ENCODE measurements around the gene NXN. TPM values are rescaled to one million over a fixed set of nuclear protein-coding genes. Genes with fewer than 3 reads are reported as not detected.

NXN gene
- total RNA-seq, 8 experiments from 2014 or later: 1.0 to 66.4 (median 22.6) TPM

DNA sequence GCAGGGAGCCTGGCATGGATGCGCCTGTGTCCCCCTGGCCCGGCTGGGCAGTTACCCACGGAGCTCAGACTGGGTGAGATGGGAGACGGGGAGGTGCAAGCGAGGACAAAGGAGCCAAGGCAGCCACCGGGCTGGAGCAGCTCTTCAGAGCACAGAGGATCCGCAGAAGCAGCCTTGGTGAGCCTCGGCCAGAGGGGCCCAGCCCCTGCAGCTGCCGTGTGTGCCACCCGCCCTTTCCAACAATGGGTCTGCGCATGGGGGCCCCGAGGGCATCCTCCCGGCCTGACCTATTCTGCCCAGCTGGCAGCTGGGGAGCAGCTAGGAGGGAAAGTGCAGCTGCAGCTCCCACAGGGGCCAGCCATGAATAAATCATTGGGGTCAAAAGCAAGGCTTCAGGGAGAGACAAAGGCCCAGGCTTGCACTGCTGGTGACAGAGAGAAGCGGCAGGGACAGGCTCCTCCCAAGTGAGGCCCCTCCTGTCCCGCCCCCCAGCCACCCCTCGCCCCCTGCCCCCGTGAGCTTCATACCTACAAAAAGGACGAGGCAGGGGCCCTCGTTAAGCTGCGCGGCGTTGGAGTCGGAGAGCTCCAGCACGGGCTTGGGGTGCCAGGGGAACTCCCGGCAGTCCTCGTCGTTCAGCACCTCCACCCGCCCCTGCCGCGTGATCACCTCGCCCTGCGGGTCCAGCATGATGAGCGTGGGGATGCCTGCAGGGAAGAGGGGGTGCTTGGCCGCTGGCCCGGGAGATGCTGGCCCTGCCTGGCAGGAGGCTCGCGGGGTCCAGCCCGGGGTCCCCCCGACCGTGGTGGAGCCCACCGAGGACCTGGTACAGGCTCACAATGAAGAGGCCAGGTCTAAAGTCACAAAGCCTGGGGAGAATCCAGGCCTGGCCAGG lies 174.8 kb downstream of the NXN start:
- peak in 6 of 8 experiments; percentile 41 to 85 (median 82) for ATAC-seq (replicated peaks in 6 of 8)
- WGBS, 10 experiments: 13 to 100% (median 100%) methylated on average over 1 to 3 of the region's 41 CpGs; no CpG with 5 or more reads in 5 of the 10 experiments
- Histone ChIP-seq H3K4me3 (no peak overlapping the region), H3K27ac (peak overlapping the region; percentile 75 to 86), H3K4me1 (replicated peaks in 1 of 2) (peaks cover 29 to 40% of the 10 kb centered on the region in 2 donors)
- in situ Hi-C loops (cut with MboI; ENCODE audit: low pct_unique_long_range_greater_than_20kb in 2 of 9, low sequenced_read_pairs in 9 of 9, unreplicated experiment in 9 of 9): loop anchor here in 1 of 9 experiments (10.0 kb wide), 1 partner anchor 160 kb away; no protein-coding TSS in a partner anchor

DNA sequence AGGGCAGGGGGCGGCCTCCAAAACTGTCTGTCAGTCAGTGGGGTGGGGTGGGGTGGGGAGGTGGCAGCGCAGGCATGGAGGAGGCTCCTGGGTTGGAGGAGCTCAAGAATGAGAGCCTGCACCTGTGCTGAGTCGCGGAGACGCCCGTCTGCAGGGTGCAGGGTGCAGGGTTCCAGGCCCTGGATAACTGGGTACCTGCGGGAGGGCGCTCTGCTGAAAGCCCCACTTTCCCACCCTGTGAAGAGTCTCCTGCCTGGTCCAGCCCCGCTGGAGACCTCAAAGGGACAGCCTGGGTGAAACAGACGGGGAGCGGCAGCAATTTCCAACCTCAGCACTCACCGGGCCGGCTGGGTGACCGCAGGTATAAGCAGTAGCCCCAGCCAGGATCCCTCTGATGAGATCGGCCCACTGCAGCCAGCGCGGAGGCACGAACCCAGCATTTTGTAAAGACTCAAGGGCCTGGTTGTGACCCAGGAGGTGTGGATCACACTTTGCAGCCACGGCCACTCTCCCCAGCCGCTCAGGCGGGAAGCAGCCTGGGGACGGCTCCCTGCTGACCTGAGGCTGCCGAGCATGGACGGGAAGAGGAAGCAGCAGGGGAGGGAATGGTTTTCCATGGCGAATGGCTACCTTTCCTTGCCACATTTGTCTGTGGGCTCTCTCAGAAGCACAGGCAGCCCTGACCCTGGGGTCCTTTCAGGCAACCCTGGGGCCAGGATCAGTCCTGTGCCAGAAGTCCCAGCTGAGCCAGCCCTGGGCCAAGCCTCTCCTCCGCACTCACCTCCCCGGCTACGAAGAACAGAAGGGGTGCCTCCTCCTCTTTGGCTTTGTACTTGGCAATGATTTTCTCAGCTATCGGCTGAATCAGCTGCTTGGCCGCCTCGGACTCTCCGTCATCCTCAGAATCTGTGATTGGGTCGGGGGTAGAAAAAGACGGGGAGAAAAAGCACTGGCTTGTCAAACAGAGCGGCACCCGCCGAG lies 176.4 kb downstream of the NXN start:
- H3K4me3 ChIP-seq: no peak overlapping the region
- 75 to 100% (median 89%) methylated on average over 1 to 8 of the region's 37 CpGs; no CpG with 5 or more reads in 6 of the 10 experiments for WGBS, 10 experiments
- peaks cover 35 to 41% of the 10 kb centered on the region in 2 donors for H3K4me1 ChIP-seq (replicated peaks in 1 of 2)
- ATAC-seq (replicated peaks in 6 of 8): no peak
- H3K27ac ChIP-seq: peak overlapping the region; percentile 53 to 86
- in situ Hi-C loops (cut with MboI; ENCODE audit: low pct_unique_long_range_greater_than_20kb in 2 of 9, low sequenced_read_pairs in 9 of 9, unreplicated experiment in 9 of 9): loop anchor here in 1 of 9 experiments (10.0 kb wide), 1 partner anchor 162 kb away; no protein-coding TSS in a partner anchor

DNA sequence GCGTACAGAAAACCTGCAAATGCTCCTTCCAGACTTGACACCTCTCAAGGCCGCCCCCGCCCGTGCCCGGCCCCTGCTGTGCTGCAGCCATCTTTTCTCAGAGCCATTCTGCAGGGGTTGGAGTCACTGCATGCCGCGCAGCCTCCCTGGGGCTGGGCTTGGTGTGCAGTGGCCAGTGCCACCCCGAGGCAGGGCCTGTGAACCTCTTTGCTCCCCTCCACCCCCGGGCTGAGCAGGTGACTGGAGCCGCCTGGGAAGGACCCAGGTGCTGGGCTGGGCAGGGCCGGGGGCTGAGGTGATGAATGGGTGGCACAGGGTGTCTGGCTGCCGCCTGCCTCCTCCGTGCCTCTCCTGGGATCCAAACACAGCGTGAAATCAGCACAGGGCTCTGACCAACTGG lies 177.1 kb downstream of the NXN start:
- WGBS, 10 experiments: no CpG with 5 or more reads among the region's 14 CpGs
- no peak overlapping the region for H3K27ac ChIP-seq

DNA sequence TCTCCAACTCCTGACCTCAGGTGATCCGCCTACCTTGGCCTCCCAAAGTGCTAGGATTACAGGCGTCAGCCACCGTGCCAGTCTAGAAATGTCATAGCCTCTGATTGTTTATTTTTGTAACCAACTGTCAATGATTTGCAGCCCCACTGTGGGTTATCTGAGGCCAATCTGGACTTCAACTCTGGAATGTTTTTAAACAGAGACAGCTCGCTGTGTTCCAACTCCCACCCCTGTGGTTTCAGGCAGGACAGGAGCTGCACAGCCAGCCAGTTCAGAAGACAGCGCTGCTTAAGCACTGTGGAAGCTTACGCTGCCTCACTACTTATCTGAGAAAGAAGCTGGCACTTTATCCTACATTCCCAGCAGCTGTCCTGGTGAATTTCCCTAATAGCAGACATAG lies 177.9 kb downstream of the NXN start:
- Histone ChIP-seq H3K4me3 (no peak overlapping the region), H3K4me1 (replicated peaks in 1 of 2) (peaks cover 33 to 39% of the 10 kb centered on the region in 2 donors), H3K27ac (no peak overlapping the region)
- no peak for ATAC-seq (replicated peaks in 6 of 8)
- 33 to 100% (median 90%) methylated on average over 1 to 6 of the region's 6 CpGs; no CpG with 5 or more reads in 3 of the 10 experiments for WGBS, 10 experiments
- in situ Hi-C loops (cut with MboI; ENCODE audit: low pct_unique_long_range_greater_than_20kb in 2 of 9, low sequenced_read_pairs in 9 of 9, unreplicated experiment in 9 of 9): loop anchor here in 1 of 9 experiments (10.0 kb wide), 1 partner anchor 163 kb away; no protein-coding TSS in a partner anchor

More for the DNA sequence above, 177.1 kb downstream of the NXN start:
- Histone ChIP-seq H3K4me3 (no peak overlapping the region), H3K4me1 (replicated peaks in 1 of 2) (peaks cover 36 to 43% of the 10 kb centered on the region in 2 donors)
- in situ Hi-C loops (cut with MboI; ENCODE audit: low pct_unique_long_range_greater_than_20kb in 2 of 9, low sequenced_read_pairs in 9 of 9, unreplicated experiment in 9 of 9): loop anchor here in 1 of 9 experiments (10.0 kb wide), 1 partner anchor 162 kb away; no protein-coding TSS in a partner anchor
- no peak for ATAC-seq (replicated peaks in 6 of 8)

DNA sequence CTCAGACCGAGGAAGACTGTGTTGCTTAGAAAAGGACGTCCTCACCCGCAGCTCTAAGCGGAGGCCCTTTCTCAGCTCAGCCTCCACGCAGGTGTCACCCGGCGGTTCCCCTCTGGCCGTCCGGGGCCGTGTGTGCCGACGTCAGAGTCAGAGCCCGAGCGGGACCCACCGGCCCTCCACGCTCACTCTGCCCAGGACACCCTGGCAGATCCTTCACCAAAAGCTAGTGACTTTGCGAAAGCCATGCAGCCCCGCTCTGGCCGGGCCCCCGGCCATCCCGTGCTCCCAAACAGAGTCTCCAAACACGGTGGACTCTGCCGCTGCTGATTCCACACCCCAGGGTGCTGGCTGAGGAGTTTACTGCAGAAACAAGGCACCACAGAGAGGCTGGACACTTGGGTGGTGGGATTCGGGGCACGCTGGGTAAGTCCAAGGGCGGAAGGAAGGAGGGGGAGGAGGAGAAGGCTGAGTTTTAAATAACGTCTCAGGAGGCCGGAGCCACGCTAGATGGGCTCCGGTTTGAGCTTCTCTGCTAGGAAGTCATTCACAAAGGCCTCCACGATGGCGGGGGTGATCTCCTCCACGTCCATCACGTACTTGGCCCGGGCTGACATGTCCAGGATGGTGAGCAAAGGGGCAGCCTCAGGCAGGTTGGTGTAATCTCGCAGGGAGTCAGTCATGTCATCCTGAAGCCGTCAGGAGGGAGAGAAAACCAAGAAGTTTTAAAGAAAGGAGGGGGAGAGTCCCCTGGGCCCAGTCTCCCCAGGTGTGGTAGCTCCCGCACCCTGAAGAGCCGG lies 178.9 kb downstream of the NXN start:
- in situ Hi-C loops (cut with MboI; ENCODE audit: low pct_unique_long_range_greater_than_20kb in 2 of 9, low sequenced_read_pairs in 9 of 9, unreplicated experiment in 9 of 9): loop anchor here in 1 of 9 experiments (10.0 kb wide), 1 partner anchor 164 kb away; no protein-coding TSS in a partner anchor
- ATAC-seq (replicated peaks in 6 of 8): no peak
- no peak overlapping the region for H3K4me3 ChIP-seq
- H3K27ac ChIP-seq: no peak overlapping the region
- H3K4me1 ChIP-seq (replicated peaks in 1 of 2): peaks cover 28 to 31% of the 10 kb centered on the region in 2 donors
- 60 to 100% (median 85%) methylated on average over 1 to 4 of the region's 39 CpGs; no CpG with 5 or more reads in 4 of the 10 experiments for WGBS, 10 experiments

DNA sequence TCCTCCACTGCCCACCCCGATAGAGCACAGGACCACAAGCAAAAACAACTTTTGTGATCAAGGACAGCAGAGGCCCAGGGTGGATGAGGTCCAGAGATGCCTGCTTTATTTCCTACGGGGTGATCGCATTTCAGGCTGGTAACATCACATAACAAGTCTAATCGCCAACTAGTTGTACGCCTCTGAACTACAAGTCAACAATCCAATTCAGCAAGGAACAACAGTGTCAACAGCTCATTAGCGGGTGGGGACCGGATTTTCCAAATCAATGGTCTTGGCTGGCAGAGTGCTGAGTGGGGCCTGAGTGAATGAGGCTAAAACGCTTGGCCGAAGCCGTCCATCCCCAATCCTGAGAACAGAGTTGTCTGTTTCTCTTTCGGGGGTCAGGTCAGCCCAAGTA lies 180.3 kb downstream of the NXN start:
- in situ Hi-C loops (cut with MboI; ENCODE audit: low pct_unique_long_range_greater_than_20kb in 2 of 9, low sequenced_read_pairs in 9 of 9, unreplicated experiment in 9 of 9): loop anchor here in 8 of 9 experiments (10.0 to 25.0 kb wide), 2 partner anchors 186 to 188 kb away; partner anchors contain the start of genes NXN (in 1 of the 8) and TIMM22 (in 1 of the 8)
- Histone ChIP-seq H3K4me3 (no peak overlapping the region), H3K4me1 (replicated peaks in 1 of 2) (peaks cover 25 to 29% of the 10 kb centered on the region in 2 donors), H3K27ac (no peak overlapping the region)
- no peak for ATAC-seq (replicated peaks in 6 of 8)
- WGBS, 10 experiments: 60 to 100% (median 81%) methylated on average over 1 to 10 of the region's 11 CpGs; no CpG with 5 or more reads in 3 of the 10 experiments

DNA sequence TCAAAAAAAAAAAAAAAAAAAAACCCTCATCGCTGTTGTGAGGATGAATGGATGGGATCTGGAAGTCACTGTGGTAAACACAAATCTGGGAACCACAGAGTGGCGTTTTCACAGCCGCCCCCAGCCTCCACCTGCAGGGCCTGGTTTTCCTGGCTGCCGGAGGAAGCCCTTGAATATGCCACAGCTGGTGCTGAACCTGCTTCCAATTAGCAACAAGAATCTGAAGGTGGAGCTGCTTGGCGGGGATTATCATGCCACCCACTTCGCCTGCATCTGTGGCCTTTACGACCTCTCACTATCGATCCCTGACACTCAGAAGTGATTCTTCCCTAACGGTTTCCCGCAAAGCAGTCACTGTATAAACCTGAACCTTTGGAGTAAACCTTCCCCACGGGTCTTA lies 181.3 kb downstream of the NXN start:
- WGBS, 10 experiments: 5 to 100% (median 62%) methylated on average over 1 to 7 of the region's 11 CpGs; no CpG with 5 or more reads in 2 of the 10 experiments
- H3K4me3 ChIP-seq: no peak overlapping the region
- peak overlapping the region; percentile 10 to 47 for H3K27ac ChIP-seq
- ATAC-seq (replicated peaks in 6 of 8): no peak
- in situ Hi-C loops (cut with MboI; ENCODE audit: low pct_unique_long_range_greater_than_20kb in 2 of 9, low sequenced_read_pairs in 9 of 9, unreplicated experiment in 9 of 9): loop anchor here in 8 of 9 experiments (10.0 to 25.0 kb wide), 2 partner anchors 187 to 189 kb away; partner anchors contain the start of genes NXN (in 1 of the 8) and TIMM22 (in 1 of the 8)
- H3K4me1 ChIP-seq (replicated peaks in 1 of 2): peaks cover 16 to 24% of the 10 kb centered on the region in 2 donors

DNA sequence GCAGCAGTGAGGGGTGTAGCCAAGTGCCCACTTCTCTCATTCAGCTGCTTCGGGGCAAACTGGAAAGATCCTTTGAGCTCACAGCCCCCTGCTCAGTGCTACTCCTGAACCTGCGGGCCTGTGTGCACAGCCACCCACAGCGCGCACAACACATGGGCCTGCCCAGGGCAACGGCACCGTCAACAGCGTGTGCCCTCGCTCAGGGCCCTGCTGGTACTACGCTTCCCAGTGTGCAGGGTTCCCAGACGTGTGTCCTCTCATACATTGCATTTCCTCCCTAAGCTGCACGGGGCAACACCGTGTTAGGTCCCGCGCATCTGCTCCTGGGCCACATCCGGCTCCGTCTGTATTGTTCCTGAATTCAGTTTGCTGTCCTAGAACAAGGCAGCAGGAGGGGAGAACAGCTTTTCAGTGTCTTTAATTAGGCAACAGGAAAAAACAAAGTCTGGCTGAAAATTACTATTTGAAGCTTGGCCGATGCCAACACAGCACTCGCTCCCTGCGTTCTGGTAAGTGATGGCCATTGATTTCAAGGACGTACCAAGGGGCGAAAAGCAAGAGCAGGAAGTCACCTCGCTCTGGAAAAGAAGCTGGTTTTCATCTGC lies 182.2 kb downstream of the NXN start:
- in situ Hi-C loops (cut with MboI; ENCODE audit: low pct_unique_long_range_greater_than_20kb in 2 of 9, low sequenced_read_pairs in 9 of 9, unreplicated experiment in 9 of 9): loop anchor here in 8 of 9 experiments (10.0 to 25.0 kb wide), 2 partner anchors 187 to 190 kb away; partner anchors contain the start of genes NXN (in 1 of the 8) and TIMM22 (in 1 of the 8)
- 73 to 100% (median 93%) methylated on average over 1 to 18 of the region's 22 CpGs; no CpG with 5 or more reads in 1 of the 10 experiments for WGBS, 10 experiments

DNA sequence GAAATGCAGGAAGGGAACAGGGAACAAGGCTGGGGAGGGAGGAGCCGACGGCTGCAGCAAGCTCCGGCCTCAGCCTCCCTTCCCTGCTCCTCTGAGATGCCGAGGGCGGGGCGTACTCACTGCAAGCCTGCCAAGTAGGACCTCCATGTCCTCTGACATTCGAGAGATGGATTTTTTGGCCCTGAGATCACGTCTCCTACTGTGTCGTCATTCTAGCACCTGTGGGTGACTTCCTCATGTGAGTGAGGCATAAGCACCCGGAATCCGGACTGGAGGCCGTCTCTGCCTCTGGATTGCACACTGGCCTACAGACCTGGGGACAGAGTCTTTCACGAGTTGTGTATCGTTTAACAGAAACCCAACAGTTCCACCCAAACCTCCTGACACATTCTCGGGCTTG lies 183.0 kb downstream of the NXN start:
- in situ Hi-C loops (cut with MboI; ENCODE audit: low pct_unique_long_range_greater_than_20kb in 2 of 9, low sequenced_read_pairs in 9 of 9, unreplicated experiment in 9 of 9): loop anchor here in 8 of 9 experiments (10.0 to 25.0 kb wide), 2 partner anchors 188 to 191 kb away; partner anchors contain the start of genes NXN (in 1 of the 8) and TIMM22 (in 1 of the 8)
- no peak overlapping the region for H3K27ac ChIP-seq
- no peak for ATAC-seq (replicated peaks in 6 of 8)
- 0 to 100% (median 98%) methylated on average over 1 to 12 of the region's 15 CpGs; no CpG with 5 or more reads in 3 of the 10 experiments for WGBS, 10 experiments
- peaks cover 16 to 20% of the 10 kb centered on the region in 2 donors for H3K4me1 ChIP-seq (replicated peaks in 1 of 2)
- no peak overlapping the region for H3K4me3 ChIP-seq

More for the DNA sequence above, 182.2 kb downstream of the NXN start:
- no peak for ATAC-seq (replicated peaks in 6 of 8)
- peaks cover 16 to 20% of the 10 kb centered on the region in 2 donors for H3K4me1 ChIP-seq (replicated peaks in 1 of 2)
- no peak overlapping the region for H3K27ac ChIP-seq
- no peak overlapping the region for H3K4me3 ChIP-seq

DNA sequence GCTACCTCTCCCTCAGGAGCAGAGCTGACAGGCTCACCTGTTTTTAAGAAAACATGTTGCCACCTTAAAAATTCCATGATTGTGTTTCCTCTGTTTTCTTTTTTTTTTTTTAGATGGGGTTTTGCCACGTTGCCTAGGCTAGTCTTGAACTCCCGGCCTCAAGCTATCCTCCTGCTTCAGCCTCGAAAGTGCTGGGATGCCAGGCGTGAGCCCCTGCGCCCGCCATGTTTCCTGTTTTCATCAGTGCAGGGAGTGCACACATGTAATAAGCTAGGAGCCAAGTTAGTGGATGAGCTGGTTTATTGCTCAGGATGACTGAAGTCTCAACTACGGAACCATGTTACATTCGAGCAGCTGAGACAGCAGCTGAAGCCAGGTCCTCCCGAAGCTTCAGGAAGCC lies 183.9 kb downstream of the NXN start:
- no peak overlapping the region for H3K4me3 ChIP-seq
- no peak for ATAC-seq (replicated peaks in 6 of 8)
- 59 to 99% (median 80%) methylated on average over 1 to 9 of the region's 9 CpGs; no CpG with 5 or more reads in 3 of the 10 experiments for WGBS, 10 experiments
- in situ Hi-C loops (cut with MboI; ENCODE audit: low pct_unique_long_range_greater_than_20kb in 2 of 9, low sequenced_read_pairs in 9 of 9, unreplicated experiment in 9 of 9): loop anchor here in 8 of 9 experiments (10.0 to 25.0 kb wide), 2 partner anchors 189 to 192 kb away; partner anchors contain the start of genes NXN (in 1 of the 8) and TIMM22 (in 1 of the 8)
- peaks cover 16 to 20% of the 10 kb centered on the region in 2 donors for H3K4me1 ChIP-seq (replicated peaks in 1 of 2)
- H3K27ac ChIP-seq: no peak overlapping the region

DNA sequence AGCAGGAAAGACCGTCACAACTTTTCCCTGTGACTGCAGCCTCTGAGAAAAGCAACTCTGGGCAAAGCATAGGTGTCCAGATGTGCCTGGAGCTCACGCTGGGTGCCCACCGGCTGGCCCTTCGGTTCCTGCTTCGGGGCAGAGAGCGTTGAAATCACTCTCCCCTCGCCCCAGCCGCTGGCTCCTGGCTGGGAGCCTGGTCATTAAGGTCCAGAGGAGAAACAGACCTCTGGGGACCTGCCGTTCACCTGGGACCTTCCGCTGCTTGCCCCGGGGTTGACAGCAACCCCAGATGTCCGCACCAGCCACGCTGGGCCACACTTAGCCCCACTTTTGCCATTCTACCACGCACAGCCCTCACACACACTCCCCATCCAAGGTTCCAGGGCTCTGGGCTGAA lies 184.3 kb downstream of the NXN start:
- Histone ChIP-seq H3K4me3 (no peak overlapping the region), H3K27ac (no peak overlapping the region), H3K4me1 (replicated peaks in 1 of 2) (peaks cover 16 to 20% of the 10 kb centered on the region in 2 donors)
- peak in 4 of 8 experiments; percentile 3 to 20 (median 10) for ATAC-seq (replicated peaks in 6 of 8)
- WGBS, 10 experiments: 40 to 87% (median 66%) methylated on average over 2 to 8 of the region's 14 CpGs; no CpG with 5 or more reads in 6 of the 10 experiments
- in situ Hi-C loops (cut with MboI; ENCODE audit: low pct_unique_long_range_greater_than_20kb in 2 of 9, low sequenced_read_pairs in 9 of 9, unreplicated experiment in 9 of 9): loop anchor here in 8 of 9 experiments (10.0 to 25.0 kb wide), 2 partner anchors 190 to 192 kb away; partner anchors contain the start of genes NXN (in 1 of the 8) and TIMM22 (in 1 of the 8)
